Measurements from ENCODE around the gene EME2. TPM values are rescaled to one million over a fixed set of nuclear protein-coding genes. Genes with fewer than 3 reads are reported as not detected.

Gene EME2
- total RNA-seq, 1 experiment from 2014 or later, result 63.6 TPM

DNA sequence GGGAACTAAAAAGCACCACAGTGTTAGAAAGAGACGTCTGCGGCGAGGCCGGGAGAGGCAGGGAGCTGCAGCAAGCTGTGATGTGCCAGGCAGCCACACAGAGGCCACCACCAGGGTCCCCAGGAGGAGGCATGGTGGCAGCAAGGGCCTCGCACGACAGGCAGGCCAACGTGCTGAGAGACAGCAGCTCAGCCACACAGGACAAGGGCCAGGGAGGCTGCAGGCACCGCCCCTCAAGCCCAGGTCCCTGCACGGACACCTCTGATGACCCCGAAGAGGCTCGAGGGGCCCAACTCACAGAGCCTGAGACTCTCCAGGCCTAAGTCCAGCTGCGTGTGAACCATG is 48.3 kb downstream of the EME2 start:
- no peaks in the 10 kb centered on the region for H4K20me1 ChIP-seq (ENCODE audit: control insufficient read depth, insufficient read depth, insufficient read length)
- H4K8ac ChIP-seq (replicated peaks; ENCODE audit: insufficient read length, low read depth, low read length), result no peak overlapping the region
- H2AFZ ChIP-seq (ENCODE audit: low read length), result no peak overlapping the region
- H3K79me1 ChIP-seq (ENCODE audit: insufficient read depth, low read depth, low read length, poor library complexity, severe bottlenecking), result peaks cover 4% of the 10 kb centered on the region
- peaks cover 2% of the 10 kb centered on the region for H3K23me2 ChIP-seq (ENCODE audit: insufficient read length, low read depth, low read length, poor library complexity, severe bottlenecking)
- no peaks in the 10 kb centered on the region for H3K9me3 ChIP-seq (ENCODE audit: control insufficient read depth, low read depth, low read length)
- Mint-ChIP-seq H3K4me1 (0 out of 4 replicates have a peak, but pooled peaks cover 2 to 5% of the 10 kb centered on the region in 2 experiments), H3K9me3 (no peaks in the 10 kb centered on the region), H3K4me3 (no peak overlapping the region), H3K36me3 (ENCODE audit: insufficient read depth in 1 of 3, low read depth in 3 of 3) (peaks cover 0 to 10% (median 4%) of the 10 kb centered on the region in 3 experiments; a peak in 5 of 7 replicates), H3K27me3 (ENCODE audit: low read depth) (peaks cover 4% of the 10 kb centered on the region), H3K27ac (no peak overlapping the region)
- no peak overlapping the region for H4K5ac ChIP-seq (ENCODE audit: insufficient read length, low read depth, low read length)
- no peak overlapping the region for H2BK12ac ChIP-seq (ENCODE audit: insufficient read length, low read depth, low read length)
- H3K79me2 ChIP-seq (ENCODE audit: insufficient read depth, low read length), result no peaks in the 10 kb centered on the region
- WGBS (ENCODE audit: extremely low coverage, insufficient read length, low lambda C conversion rate), result no CpG with 5 or more reads among the region's 12 CpGs
- no peak overlapping the region for H3T11ph ChIP-seq (ENCODE audit: low read length)
- H3K56ac ChIP-seq (ENCODE audit: insufficient read length, low read depth, low read length), result no peak overlapping the region
- H2BK120ac ChIP-seq (ENCODE audit: low read depth, low read length, poor library complexity, severe bottlenecking), result no peak overlapping the region
- TF ChIP-seq, protein P1, sequence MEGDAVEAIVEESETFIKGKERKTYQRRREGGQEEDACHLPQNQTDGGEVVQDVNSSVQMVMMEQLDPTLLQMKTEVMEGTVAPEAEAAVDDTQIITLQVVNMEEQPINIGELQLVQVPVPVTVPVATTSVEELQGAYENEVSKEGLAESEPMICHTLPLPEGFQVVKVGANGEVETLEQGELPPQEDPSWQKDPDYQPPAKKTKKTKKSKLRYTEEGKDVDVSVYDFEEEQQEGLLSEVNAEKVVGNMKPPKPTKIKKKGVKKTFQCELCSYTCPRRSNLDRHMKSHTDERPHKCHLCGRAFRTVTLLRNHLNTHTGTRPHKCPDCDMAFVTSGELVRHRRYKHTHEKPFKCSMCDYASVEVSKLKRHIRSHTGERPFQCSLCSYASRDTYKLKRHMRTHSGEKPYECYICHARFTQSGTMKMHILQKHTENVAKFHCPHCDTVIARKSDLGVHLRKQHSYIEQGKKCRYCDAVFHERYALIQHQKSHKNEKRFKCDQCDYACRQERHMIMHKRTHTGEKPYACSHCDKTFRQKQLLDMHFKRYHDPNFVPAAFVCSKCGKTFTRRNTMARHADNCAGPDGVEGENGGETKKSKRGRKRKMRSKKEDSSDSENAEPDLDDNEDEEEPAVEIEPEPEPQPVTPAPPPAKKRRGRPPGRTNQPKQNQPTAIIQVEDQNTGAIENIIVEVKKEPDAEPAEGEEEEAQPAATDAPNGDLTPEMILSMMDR (conservative IDR thresholded peaks at IDR 0.05), result no peak
- H3K9ac ChIP-seq (ENCODE audit: extremely low read depth, insufficient read length, low read length), result no peak overlapping the region
- H3K27me3 ChIP-seq (ENCODE audit: insufficient read depth, low read length), result no peaks in the 10 kb centered on the region
- no peak overlapping the region for H3K4ac ChIP-seq (ENCODE audit: low read depth, low read length)
- H4K91ac ChIP-seq (ENCODE audit: insufficient read length, low read depth, low read length), result no peak overlapping the region
- no peak overlapping the region for H3K4me2 ChIP-seq (ENCODE audit: insufficient read depth, insufficient read length, low read length)
- no peak overlapping the region for H2AK5ac ChIP-seq (ENCODE audit: insufficient read length, low read length)
- H2BK20ac ChIP-seq (ENCODE audit: low read depth, low read length, poor library complexity, severe bottlenecking), result no peak overlapping the region
- H3K14ac ChIP-seq (ENCODE audit: insufficient read depth, low read length), result no peak overlapping the region
- H2BK15ac ChIP-seq (ENCODE audit: low read depth, low read length), result no peak overlapping the region
- H3K27ac ChIP-seq (ENCODE audit: insufficient read length, low read depth, low read length), result no peak overlapping the region
- no peaks in the 10 kb centered on the region; the same call in 1 of the 2 replicates for H3K4me1 ChIP-seq (ENCODE audit: insufficient read depth, low read length)
- H3K18ac ChIP-seq (ENCODE audit: insufficient read length, low read depth, low read length), result no peak overlapping the region
- H2BK5ac ChIP-seq (ENCODE audit: insufficient read length, low read length), result no peak overlapping the region
- no peak for DNase-seq
- no peak overlapping the region for H3K23ac ChIP-seq (ENCODE audit: insufficient read length, low read depth, low read length)

All from H9 (cell line).